CD1c-positive myeloid dendritic cell (primary cell): ENCODE data around the gene ANKS1A.

ENCODE experiments used
- DNase-seq: peaks from one replicate; pipeline ENCODE4 v3.0.0-alpha.2; 2016; ENCODE audit errors: extremely low spot score

Gene ANKS1A

DNA sequence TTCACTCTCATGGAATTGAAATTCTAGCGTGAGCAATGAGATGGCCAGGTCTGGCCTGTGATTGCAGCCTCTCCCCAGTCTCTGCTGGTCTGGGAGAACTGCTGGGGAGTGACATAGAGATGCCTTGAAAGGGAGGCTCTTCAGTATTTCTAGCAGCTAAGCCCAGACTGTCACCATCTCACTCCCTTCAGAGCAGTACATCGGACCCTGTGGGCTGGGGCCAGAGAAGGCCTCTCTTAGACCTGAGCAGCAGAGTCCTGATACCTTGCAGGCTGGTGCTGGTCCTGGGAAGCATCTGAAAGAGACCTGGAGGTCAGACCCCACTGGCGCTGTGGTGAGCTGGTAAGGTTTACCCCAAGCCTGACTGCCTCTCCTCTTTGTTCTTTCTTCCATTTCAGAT is 164.6 kb downstream of the ANKS1A start:
- DNase-seq, result no peak

DNA sequence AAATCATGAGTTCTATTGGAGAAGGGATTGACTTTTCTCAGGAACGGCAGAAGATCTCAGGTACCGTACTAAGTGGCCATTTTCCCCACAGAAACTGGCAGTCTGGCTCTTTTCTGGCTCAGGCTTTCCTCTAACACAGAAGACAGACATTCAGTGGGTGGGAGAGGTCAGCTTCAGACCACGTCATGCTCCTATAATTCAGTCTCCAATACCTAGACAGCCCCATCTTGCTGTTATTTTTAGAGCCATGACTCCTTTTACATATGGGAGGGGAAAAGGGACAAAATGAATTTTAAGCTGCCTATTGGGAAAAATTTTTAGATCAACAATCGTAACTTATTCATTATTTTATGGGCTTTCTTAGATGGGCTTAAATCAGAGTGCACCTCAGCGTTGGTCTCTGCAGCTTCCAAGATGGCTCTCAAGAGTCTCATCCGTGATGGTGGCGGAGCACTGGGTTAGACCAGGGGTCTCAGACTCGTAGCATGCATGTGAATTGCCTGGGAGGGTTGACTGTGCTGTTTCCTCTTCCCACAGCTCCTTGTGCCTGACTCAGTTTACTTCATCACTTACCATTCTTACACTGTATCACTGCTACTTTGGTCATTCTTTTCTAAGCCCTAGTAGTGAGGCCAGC is 165.2 kb downstream of the ANKS1A start:
- DNase-seq, result no peak

DNA sequence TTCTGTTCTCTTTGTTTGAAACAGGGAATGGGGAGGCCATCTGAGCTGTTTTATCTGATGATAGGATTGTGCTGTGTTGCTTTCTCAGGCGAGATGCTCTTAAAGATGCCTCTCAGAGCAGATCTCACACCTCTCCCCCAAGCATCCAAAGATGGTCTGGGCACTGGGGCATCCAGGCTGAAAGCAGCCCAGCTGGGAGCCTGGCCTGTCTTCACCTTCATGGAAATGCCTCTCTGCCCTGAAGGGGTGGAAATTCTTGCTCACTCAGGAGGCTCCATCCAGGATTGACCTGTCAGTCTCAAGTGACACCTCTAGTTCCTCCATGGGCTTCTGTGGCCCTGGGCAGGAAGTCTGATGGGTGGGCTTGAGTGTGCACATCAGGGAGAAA is 165.7 kb downstream of the ANKS1A start:
- DNase-seq, result no peak

DNA sequence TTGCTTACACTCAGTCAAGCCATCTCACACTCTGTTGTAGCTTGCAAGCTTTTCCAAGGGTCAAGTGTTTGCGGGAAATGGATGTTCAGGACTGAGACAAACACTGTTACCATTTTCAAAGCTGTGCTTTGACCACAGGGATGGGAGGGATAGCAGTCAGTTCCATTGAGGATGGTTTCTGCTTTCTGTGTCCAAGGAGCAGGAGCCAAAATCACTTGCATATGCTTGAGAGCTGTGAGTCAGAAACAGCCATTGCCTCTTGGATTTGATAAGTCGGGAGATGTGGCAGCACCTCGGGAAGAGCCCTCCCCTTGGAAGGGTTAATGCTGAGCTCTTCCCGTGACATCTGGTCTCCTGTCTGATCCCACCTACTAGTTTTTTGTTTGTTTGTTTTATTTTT is 166.8 kb downstream of the ANKS1A start:
- DNase-seq, result no peak

DNA sequence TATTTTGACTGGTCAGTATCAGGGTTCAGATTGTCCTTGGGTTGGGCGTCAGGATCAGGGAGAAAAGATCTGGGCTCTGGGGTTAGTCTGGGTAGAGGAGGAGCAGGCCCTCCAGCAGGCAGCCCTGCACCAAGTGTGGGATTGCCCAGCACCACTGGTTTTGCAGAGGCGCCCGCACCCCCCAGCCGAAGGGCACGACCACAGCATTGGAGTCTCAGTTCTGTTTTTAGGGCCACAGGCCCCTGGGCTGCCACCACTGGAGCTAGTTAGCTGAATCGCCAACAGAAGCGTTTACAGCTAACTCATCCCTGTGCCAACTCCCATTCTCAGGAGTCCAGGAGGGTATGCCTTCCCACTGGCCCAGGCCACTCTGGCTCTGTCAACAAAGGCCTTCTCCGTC is 167.9 kb downstream of the ANKS1A start:
- peak; percentile 4 for DNase-seq

DNA sequence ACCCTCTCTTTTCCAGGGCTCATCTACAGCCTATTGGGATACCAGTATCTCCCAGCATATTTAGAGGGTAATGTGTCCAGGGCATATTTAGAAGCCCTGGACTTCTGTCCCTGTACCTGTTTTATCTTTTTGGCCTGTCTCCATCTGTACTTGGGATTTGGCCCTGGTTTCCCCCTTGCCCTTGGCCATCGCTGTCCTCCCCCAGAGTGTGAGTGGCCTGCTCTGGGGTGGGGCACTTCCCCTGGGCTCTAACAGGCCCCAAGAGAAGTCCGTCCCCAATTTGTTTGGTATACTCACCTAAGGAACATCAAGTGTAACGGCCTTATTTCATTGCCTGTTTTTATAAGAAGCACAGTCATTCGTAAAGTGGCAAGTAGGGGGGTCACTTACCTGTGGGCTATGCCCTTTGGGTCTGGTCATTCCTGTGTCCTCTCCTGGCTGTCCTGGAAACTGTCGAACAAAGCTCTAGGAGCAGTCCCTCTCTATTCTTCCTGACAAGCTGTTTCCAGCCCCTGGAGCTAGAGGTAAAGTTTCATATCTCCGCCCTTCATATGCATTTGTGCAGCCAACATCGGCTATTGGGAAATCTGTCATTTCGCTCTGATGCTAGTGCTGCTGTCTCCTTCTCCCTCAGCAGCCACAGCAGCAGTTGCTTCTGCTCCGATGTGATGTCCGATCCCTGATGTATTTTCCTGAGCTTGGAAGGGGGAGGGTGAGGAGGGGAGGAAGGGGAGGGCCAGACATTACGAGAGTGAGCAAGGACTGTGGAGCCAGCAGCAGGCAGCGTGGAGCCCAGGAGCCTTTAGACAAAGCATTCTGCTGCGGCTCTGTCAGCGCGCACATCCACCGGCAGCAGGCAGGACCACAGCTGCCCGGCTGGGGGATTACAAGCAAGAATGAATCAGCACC is 168.6 kb downstream of the ANKS1A start:
- no peak for DNase-seq

DNA sequence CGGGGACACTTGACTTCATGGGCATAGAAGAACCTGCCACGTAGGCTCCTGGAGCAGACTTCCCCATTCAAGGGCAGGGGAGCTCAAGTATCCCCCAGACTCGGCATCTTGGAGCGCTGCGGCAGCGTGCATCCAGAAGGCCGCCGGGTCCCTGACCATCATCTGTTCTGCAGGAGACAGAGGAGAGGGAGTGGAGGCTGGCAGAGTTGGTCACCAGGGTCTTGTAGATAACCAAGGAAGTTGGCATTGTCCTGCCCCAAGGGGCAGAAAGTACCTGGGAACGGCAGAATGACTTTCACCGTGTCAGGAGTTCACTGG is 169.3 kb downstream of the ANKS1A start:
- DNase-seq, result no peak

DNA sequence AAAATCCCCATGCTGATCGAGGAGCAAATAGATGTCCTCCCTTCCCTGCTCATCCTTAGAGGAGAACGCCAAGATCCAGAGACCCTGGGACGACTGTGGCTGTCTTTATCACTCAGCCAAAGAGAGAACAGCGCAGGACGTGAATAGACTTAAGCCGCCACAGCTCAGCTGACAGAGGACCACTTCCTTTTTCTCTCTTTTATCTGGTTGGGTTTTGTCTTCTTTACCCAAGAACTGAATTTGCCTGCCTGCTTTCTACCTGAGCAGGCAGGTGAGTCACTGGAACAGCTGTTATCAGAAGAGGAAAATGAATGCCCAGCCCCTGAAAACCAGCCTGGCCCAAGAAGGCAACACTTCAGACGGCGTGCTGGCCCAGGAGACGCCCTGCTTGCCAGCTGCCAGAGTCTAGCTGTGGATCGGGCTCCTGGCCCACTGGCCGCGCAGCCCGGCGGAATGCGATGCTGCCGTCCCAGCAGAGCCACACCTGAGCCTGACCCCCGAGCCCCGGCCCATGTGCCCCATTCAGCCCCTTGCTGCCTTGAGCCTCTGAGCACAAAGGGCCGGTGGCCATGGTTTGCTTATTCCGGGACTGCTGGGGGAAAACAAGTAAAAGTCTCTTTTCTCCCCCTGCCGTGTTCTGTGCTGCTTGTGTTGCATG is 169.9 kb downstream of the ANKS1A start:
- no peak for DNase-seq

DNA sequence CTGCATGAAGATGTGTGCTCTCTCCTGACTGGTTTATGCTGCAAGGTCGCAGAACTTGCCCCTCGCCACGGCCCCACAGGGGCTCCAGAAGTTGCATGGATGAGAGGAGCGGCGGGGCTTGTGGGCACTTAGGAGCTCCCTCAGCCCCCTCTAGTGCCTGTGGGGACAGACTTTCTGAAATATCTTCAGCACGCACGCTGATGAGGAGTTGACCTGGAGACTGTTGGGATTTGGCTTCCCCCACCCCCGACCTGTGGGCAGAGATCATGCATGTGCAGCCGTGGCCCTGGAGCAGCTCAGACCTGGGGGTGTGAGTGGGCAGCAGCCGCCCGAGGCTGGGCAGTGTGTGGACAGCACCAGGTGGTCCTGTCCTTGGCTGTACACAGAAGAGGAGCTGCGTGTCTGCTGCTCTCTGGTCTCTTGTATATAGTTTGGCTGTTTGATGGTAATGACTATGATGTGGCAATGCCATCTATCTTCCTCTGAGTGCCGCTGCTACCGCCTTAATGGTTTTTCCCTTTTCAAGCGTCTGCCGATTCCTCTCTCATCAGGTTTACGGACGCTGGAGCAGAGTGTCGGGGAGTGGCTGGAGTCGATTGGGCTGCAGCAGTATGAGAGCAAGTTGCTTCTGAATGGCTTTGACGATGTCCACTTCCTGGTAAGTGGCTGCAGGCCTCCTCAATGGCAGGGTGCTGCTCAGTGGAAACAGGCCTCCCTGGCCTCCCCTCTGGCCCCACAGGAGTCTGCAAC is 170.7 kb downstream of the ANKS1A start:
- no peak for DNase-seq

DNA sequence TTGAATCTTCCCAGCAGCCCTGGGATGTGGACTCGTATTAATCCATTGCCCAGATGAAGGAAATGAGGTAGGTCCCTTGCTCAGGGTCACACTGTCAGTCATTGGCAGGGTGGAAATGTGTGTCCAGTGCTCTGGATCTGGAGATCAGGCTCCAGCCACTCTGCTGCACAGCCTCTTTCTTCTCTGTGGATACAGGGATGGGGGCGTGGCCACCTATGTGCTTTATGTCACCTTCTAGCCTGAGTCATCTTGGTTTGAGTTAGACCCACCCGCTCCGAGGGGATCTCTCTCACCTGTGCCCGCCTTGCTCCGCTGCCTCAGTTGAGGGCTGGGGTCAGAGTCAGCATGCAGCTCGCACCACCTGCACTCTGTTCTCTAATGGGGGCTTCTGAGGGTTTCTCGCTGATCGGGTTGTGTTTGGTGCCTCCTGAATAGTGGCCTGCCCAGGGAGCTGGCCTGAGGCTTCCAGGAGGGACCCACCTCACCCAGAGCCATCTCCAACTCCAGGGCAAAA is 172.1 kb downstream of the ANKS1A start:
- no peak for DNase-seq

DNA sequence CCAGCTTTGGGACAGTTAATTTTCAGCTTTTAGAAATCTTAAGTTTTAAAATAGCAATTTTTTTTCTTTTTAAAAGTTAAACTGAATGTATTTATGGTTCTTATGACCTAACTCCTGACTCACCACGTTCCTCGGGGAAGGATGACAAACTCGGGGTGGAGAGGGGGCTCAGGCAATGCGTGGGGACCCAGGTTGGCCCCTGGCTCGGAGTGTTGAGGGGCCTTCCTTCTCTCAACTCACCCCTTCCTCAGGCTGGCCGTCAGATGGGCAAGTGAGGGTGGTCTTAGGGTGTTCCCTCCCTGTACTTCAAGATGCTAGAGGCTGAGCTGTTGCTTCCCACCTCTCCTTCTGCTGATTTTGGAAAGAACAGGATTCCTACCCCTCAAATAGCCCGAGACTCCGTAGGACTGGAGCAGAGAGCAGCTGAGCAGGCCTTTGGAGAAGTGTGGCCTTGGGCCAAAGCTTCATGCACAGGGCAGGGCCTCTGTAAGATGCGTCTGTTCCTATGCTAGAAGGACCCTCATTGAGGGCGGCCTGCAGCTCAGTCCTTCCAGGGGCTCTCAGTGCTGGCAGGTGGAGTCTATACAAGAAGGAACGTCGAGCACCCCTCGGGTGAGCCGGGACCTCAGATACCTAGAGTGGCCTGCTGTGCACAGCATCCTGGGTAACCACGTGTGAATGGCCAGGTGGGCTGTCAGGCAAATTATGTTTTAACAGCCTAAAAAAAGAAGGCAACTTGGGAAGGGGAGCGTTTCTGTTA is 172.8 kb downstream of the ANKS1A start:
- no peak for DNase-seq

DNA sequence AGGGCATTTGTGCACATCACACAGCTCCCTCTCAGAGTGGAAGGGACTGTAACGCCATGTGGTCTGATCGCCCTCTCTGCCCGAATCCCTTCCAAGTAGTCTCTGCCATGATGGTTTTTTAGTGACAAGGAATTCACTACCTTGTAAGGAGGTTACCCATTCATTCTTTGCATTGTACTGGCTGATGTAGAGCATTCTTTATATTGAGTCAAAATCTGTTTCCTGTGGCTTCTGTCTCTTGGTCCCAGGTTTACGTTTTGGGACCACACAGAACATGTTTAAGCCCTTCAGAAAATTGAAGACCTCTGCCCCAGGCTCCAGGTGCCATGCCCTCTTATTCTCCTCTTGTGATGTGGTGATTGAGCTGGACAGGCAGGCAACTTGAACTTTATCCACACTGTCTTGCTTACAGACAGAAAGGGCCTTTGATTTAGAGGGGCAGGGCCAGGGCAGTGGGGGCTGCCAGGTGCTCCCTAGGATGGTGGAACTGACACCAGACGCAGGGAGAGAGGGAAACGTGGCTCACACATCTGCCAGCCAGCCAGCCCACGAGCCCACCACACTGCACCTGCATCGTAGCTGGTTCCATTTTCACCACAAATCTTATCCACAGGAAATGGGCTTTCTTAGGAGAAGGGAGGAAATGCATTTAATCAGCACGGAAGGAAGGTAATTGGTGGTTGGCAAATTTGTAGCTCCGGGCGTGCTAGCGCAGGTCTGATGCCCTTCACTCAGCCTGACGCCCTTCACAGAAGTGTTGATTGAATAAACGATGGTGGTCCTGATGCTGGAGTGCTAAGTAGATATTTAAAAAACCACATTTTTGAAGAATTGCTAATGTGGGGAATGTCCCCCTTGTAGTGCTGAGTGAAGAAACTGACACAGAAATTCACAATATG is 173.9 kb downstream of the ANKS1A start:
- DNase-seq, result no peak

DNA sequence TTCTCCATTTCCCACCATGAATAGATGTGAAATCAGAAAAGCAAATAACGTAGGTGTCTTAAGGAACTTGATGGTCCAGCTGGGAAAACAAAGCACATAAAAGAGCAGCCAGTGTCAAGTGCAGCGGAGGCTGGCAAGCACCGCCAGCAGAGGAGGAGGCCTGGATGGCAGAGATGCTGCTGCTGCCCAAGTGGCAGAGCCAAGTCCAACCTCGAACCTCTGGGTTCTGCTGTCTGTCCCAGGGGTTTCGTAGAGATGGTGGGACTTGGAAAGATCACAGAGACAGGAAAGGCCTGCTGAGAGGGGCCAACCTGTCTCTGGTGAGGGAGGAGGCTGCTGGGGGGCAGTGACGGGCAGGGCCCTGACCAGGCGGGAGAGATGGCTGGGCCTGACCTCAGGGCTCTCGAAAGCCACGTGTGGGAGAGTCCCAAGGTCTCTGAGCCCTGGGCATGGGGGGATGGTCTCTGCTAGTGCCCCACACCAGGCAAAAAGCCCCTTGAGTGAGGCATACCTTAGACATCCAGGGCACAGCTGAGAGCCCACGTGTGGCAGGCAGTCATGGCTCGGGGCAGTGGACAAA is 174.7 kb downstream of the ANKS1A start:
- no peak for DNase-seq

DNA sequence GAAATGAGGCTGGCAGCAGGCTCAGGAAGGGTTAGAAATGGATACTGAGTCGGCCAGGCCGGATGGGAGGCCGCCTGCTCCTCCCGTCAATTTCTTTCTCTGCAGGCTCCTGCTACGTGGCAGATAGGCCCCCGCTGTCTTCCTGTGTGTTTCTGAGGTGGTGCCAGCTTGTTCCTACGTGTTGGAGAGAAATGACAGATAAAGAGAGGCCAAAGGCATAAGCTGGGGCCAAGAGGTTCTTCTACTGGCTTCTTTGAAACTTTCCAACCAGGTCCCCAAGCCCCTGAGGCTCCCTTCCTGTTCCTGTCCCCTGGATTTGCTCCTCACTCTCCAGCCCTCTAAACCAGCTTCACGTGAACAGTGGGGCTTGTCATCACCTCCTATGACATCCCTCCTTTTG is 175.2 kb downstream of the ANKS1A start:
- no peak for DNase-seq

DNA sequence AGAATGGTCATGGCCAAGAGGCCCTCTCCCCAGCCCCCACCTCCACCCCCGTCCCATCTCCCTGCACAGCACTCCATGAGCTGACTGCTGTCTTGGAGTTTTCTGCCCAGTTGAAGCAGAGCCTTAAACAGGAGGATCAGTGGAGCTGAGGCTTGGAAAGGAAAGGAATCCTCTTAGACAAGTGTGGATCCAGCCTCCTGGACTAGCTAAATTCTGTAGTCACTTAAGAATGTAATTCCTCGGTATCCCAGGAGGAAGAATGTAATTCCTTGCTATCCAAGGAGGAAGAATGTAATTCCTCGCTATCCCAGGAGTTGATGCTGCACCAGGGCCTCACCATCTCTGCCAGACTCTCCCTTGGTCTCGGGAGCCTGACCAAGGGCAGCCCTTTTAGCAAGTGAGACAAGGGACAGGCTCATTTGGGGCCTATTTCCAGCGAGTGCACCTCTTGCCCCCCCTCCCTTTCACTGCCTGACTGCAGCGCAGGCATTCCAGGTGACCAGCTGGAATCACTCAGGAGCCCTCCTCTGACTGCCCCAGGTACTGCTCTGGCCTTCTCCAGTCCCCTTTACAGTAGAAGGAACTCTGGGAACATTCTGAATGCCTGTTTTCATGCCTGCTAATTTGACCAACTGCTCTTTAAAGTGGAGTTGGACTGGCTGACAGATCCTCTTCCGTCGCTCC is 175.8 kb downstream of the ANKS1A start:
- no peak for DNase-seq

DNA sequence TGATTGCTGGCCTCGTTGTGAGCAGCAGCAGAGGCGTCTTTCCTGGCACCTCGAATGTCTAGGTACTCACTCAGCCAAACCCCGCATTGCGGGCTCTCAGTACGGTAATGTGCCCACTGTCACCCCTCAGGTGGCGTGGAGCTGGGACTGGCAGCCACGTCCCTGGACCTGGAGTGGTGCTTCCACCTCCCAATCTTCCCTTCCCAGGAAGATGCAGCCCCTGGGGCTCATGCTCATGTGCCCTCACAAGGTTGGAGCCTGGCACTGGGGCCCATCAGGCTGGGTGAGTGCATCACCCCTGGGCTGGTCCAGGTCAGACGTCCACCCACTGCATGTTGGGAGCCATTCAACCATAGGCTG is 176.4 kb downstream of the ANKS1A start:
- DNase-seq, result no peak

DNA sequence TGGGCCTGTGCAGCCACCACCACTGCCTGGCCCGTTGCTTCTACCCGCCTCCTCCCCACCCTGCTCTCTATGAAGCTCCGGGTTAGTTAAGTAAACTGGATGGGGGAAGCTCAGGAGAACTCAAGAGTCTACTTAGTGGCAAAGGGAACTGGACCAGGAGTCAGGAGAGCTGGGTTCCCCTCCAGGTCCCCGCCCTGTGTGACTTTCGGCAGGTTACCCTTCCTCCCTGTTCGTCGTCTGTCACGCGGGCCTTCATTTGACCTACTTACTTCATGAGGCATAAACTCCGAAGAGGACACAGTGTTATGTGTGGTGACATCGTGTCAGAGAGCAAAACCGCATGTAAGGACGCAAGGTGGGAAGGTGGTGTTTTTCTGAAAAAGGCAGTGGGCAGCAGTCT is 176.8 kb downstream of the ANKS1A start:
- no peak for DNase-seq

DNA sequence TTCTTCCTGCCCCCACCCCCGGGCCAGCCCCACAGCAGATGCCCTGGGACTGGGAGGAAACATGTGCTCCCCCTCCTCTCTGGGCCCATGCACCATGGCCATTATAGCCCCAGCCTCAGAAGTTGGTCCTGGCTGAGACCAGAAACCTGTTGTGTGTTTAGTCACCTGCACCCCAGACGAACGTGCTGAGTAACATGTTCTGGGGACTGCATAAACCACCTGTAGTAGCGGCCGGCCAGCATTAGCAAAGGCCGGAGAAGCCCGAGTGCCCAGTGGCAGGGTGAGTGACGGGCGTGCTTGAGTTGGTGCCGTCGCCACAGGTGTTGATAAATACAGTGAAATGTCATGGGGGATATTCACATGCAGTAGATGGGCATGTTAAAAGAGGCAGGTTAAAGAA is 178.2 kb downstream of the ANKS1A start:
- DNase-seq, result no peak

DNA sequence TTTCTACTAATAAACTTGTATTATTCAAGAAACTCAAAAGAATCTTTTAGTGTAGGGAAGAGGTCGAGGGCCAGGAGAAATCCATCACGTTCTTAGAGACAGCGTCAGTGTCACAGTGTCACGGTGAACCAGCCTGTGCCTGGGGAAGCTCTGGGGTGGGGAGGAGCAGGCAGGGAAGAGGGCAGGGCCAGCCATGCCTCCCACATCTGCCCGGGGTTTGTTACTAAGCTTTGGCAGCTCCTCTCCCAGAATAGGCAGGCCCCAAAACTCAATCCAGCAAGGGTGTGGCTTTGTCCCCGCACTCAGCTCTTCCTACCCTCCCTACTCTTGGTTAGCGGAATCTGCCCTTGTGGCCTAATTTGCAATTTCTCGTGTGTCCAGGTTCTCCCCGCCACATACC is 179.2 kb downstream of the ANKS1A start:
- no peak for DNase-seq
